SH-SY5Y (cell line): ENCODE measurements around the gene SIRT7.

ENCODE experiments used
- GATA2 ChIP-seq: IDR thresholded peaks from 2 replicates; pipeline ENCODE4 v1.6.1; 2011; ENCODE audit warnings: mild to moderate bottlenecking, low read depth, low read length
- GATA3 ChIP-seq: IDR thresholded peaks from 2 replicates; pipeline ENCODE4 v1.6.1; 2011; ENCODE audit warnings: low read depth, mild to moderate bottlenecking, low read length, moderate library complexity

- no peak for TF ChIP-seq GATA2
- no peak for TF ChIP-seq GATA3
Observed at GRCh38 chr17:81955756-81956544, 38.0 kb upstream of the SIRT7 start.
